Measurements from ENCODE around the gene GAS7. TPM values are rescaled to one million over a fixed set of nuclear protein-coding genes. Genes with fewer than 3 reads are reported as not detected.
"Not testable (repeated sequence)": the region's sequence is repeated elsewhere in the genome, so short reads cannot be mapped to it uniquely, and the experiment has no call there.

GAS7 gene
- polyA plus RNA-seq, 1 experiment, result 1.4 TPM

- Histone ChIP-seq H3K36me3 (ENCODE audit: control insufficient read depth, insufficient read depth, low read length) (no peaks in the 10 kb centered on the region), H3K4me3 (ENCODE audit: low read depth, low read length) (no peak overlapping the region), H3K27me3 (ENCODE audit: control insufficient read depth, insufficient read depth, low read length) (no peaks in the 10 kb centered on the region)
- CTCF ChIA-PET, result interaction anchor here (1.5 to 1.7 kb wide), 3 partner anchors 14 to 207 kb away, joined by 3 to 5 read pairs (median 4); no protein-coding TSS in a partner anchor
- POLR2A ChIA-PET, result no interaction called here
- TF ChIP-seq CTCF (IDR thresholded peaks at IDR 0.05; ENCODE audit: insufficient read depth, low read depth, low read length), result no peak
- DNase-seq (ENCODE audit: low read depth), result no peak
These were observed 178.4 kb downstream of the GAS7 start for GRCh38 chr17:10019941-10020451.

DNA sequence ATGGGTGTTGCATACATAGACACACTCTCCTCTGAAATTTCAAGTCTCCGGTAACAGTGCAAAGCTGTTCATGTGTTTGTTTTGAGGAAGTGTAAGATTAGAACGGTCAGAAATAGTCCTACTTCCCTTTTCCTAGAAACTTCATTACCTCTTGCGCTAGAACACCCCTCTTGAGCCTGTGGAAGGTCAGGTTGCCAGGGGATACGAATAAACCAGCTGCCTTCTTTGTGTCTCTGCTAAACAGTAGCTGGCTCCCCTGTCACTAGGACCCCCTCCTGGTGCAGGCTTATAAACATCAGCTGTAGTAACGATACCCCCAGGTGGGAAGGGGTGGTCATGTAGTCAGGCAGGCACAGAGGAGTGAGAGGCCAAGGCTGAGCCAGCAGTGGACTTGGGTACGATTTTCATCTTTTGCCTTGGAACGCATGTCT, 179.9 kb downstream of the GAS7 start:
- no peak for DNase-seq (ENCODE audit: low read depth)
- TF ChIP-seq CTCF (IDR thresholded peaks at IDR 0.05; ENCODE audit: insufficient read depth, low read depth, low read length), result no peak
- POLR2A ChIA-PET, result no interaction called here
- H3K27me3 ChIP-seq (ENCODE audit: control insufficient read depth, insufficient read depth, low read length), result no peaks in the 10 kb centered on the region
- CTCF ChIA-PET, result interaction anchor here (1.7 kb wide), 2 partner anchors 70 to 208 kb away, joined by 3 to 4 read pairs; no protein-coding TSS in a partner anchor
- no peak overlapping the region for H3K4me3 ChIP-seq (ENCODE audit: low read depth, low read length)
- no peaks in the 10 kb centered on the region for H3K36me3 ChIP-seq (ENCODE audit: control insufficient read depth, insufficient read depth, low read length)

DNA sequence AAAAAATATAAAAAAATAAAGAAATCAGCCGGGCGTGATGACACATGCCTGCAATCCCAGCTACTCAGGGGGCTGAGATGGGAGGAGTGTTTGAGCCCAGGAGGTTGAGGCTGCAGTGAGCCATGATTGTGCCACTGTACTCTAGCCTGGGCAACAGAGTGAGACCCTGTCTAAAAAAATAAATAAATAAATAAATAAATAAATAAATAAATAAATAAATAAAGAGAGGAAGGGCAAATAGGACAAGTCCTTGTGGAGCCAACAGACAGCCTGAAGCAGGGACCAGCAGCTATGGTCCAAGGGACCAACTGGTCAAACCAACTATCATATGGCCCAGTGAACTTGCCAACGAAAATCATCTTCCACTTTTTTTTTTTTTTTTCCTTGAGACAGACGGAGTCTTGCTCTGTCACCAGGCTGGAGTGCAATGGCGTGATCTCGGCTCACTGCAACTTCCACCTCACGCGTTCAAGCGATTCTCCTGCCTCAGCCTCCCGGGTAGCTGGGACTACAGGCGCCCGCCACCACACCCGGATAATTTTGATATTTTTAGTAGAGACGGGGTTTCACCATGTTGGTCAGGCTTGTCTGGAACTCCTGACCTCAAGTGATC, 181.3 kb downstream of the GAS7 start:
- H3K27me3 ChIP-seq (ENCODE audit: control insufficient read depth, insufficient read depth, low read length); DNase-seq (ENCODE audit: low read depth); H3K36me3 ChIP-seq (ENCODE audit: control insufficient read depth, insufficient read depth, low read length); POLR2A ChIA-PET; CTCF ChIA-PET; H3K4me3 ChIP-seq (ENCODE audit: low read depth, low read length): not testable (repeated sequence)

DNA sequence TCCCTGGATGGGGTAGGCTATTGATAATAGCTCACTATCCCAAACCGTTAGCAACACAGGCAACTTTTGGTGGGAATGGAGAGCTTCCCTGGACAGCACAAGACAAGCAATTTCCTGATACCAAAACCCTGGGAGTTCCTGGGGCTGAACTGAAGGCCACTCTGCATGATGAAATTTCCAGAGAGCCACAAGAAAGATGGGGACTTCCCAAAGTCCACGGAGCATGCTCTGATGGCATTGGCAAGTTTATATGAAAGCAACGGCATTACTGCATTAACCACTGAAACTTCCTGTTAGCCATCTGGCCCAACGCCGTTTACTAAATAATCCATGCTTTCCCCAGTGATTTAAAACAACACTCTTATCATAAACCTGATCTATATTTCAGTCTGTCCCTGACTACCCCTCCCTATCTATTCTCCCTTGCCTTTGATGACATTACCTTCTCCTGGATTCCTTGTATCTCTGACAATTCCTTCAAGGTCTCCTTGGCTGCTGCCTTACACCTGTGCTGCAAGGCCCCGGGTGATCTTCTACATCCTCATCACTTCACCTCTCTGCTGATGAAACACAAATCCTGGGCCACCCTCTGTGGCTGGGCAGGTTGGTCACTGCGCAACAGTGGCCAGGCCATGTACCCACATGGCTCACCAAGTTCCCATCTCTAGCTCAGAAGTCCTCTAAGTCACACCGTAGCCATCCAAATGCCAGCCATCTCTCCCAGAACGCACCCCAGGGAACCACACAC, 184.9 kb downstream of the GAS7 start:
- CTCF ChIA-PET, result no interaction called here

DNA sequence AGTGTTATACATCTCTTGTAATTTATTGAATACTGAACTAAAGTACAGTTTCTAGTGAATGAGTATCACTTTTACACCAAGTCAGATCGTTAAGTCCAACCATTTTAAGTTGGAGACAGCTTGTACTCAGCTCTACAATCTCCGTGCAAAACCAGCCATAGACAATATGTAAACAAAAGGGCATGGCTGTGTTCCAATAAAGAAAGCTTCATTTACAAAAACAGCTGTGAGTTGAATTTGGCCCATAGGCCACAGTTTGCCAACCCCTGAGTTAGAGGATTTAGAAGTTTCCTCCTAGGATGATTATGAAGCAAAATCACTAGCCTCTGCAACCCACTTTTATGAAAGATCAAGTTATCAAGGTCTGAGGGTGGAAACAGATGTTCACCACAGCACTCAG, 187.7 kb downstream of the GAS7 start:
- no peak for TF ChIP-seq CTCF (IDR thresholded peaks at IDR 0.05; ENCODE audit: insufficient read depth, low read depth, low read length)
- H3K36me3 ChIP-seq (ENCODE audit: control insufficient read depth, insufficient read depth, low read length), result no peaks in the 10 kb centered on the region
- CTCF ChIA-PET, result no interaction called here
- no peak for DNase-seq (ENCODE audit: low read depth)
- no peak overlapping the region for H3K4me3 ChIP-seq (ENCODE audit: low read depth, low read length)
- POLR2A ChIA-PET, result no interaction called here
- no peaks in the 10 kb centered on the region for H3K27me3 ChIP-seq (ENCODE audit: control insufficient read depth, insufficient read depth, low read length)

More for the DNA sequence above, 184.9 kb downstream of the GAS7 start:
- no peak for DNase-seq (ENCODE audit: low read depth)
- Histone ChIP-seq H3K36me3 (ENCODE audit: control insufficient read depth, insufficient read depth, low read length) (no peaks in the 10 kb centered on the region), H3K4me3 (ENCODE audit: low read depth, low read length) (no peak overlapping the region), H3K27me3 (ENCODE audit: control insufficient read depth, insufficient read depth, low read length) (no peaks in the 10 kb centered on the region)
- no peak for TF ChIP-seq CTCF (IDR thresholded peaks at IDR 0.05; ENCODE audit: insufficient read depth, low read depth, low read length)
- POLR2A ChIA-PET, result no interaction called here
